H1 (cell line): ENCODE measurements around the gene PDZK1IP1. TPM values are rescaled to one million over a fixed set of nuclear protein-coding genes. Genes with fewer than 3 reads are reported as not detected.

Source experiments
- CTCF ChIA-PET: fragments of 300-600 bp; sonication (Branson Sonifier 250); formaldehyde crosslinking; loops from one replicate; lab custom pipeline; 2021; ENCODE audit not compliant: partially characterized antibody; lab: Charles Lee
- POLR2A ChIA-PET: fragments of 300-600 bp; sonication (Branson Sonifier 250); formaldehyde crosslinking; loops from one replicate; lab custom pipeline; 2021; ENCODE audit warnings: inconsistent platforms; ENCODE audit not compliant: partially characterized antibody; lab: Charles Lee
- DNase-seq, 2 experiments: peaks; one replicate each; pipeline versions ENCODE4 v3.0.0 to v3.0.0-alpha.2; 2010 to 2022; ENCODE audit warnings: low spot score in 2 of 2, low read depth in 1 of 2, mixed read lengths in 1 of 2
- FAIRE-seq: peaks from 2 replicates; lab custom pipeline; 2011; peaks lifted over from hg19 to GRCh38; lab: Jason Lieb, UNC
- H2AFZ ChIP-seq: 2 replicates; pipeline ENCODE4 v1.8.1; 2012; ENCODE audit warnings: low read length, inconsistent platforms
- H2AK5ac ChIP-seq: 2 replicates; pipeline ENCODE4 v1.6.1; 2013; ENCODE audit warnings: low read depth, low read length
- H2BK120ac ChIP-seq: replicated peaks from 2 replicates; pipeline ENCODE3; 2013; ENCODE audit warnings: low read depth, low read length, inconsistent platforms
- H2BK12ac ChIP-seq: 2 replicates; pipeline ENCODE4 v1.6.1; 2013; ENCODE audit warnings: low read depth, low read length
- H2BK15ac ChIP-seq: 2 replicates; pipeline ENCODE4 v1.6.1; 2013; ENCODE audit warnings: low read length
- H2BK20ac ChIP-seq: 2 replicates; pipeline ENCODE4 v1.6.1; 2013; ENCODE audit warnings: low read length
- H2BK5ac ChIP-seq: 2 replicates; pipeline ENCODE4 v1.6.1; 2013; ENCODE audit warnings: low read depth, low read length
- H3K14ac ChIP-seq: 2 replicates; pipeline ENCODE4 v1.6.1; 2013; ENCODE audit warnings: inconsistent platforms; ENCODE audit not compliant: insufficient read length
- H3K18ac ChIP-seq: 2 replicates; pipeline ENCODE4 v1.6.1; 2013; ENCODE audit warnings: low read length; ENCODE audit errors: extremely low read depth
- H3K23ac ChIP-seq: 2 replicates; pipeline ENCODE4 v1.6.1; 2013; ENCODE audit warnings: inconsistent platforms; ENCODE audit not compliant: insufficient read length
- H3K23me2 ChIP-seq: 2 replicates; pipeline ENCODE4 v1.6.1; 2013; ENCODE audit warnings: low read depth, low read length
- H3K27ac ChIP-seq: 2 replicates; pipeline ENCODE4 v1.6.1; 2011; ENCODE audit warnings: low read depth, low read length, inconsistent platforms
- H3K27me3 ChIP-seq, 4 experiments: replicated peaks in 1 of 4; 1 replicate in 1 of 4; 2 replicates in 3 of 4; pipeline versions ENCODE4 v1.6.1 to v1.8.1; 2011 to 2013; ENCODE audit warnings: low read length in 3 of 4, mild to moderate bottlenecking in 3 of 4, inconsistent platforms in 2 of 4, mixed read lengths in 2 of 4, moderate library complexity in 1 of 4; ENCODE audit not compliant: control insufficient read depth in 3 of 4, insufficient read depth in 3 of 4; ENCODE audit errors: extremely low read depth in 1 of 4
- H3K36me3 ChIP-seq, 4 experiments: 2 replicates each; pipeline versions ENCODE4 v1.6.1 to v1.8.1; 2011 to 2013; ENCODE audit warnings: mild to moderate bottlenecking in 4 of 4, low read length in 3 of 4, moderate library complexity in 2 of 4, control low read depth in 1 of 4, inconsistent platforms in 1 of 4; ENCODE audit not compliant: insufficient read depth in 4 of 4, control insufficient read depth in 2 of 4
- H3K4ac ChIP-seq: replicated peaks from 2 replicates; pipeline ENCODE3; 2013; ENCODE audit warnings: low read length, low read depth, mixed read lengths, inconsistent platforms; ENCODE audit not compliant: insufficient read length
- H3K4me1 ChIP-seq, 4 experiments: replicated peaks in 1 of 4; 1 replicate in 1 of 4; 2 replicates in 3 of 4; pipeline versions ENCODE4 v1.6.1 to v1.8.1; 2011 to 2013; ENCODE audit warnings: low read length in 3 of 4, inconsistent platforms in 2 of 4, mixed read lengths in 1 of 4; ENCODE audit not compliant: insufficient read depth in 4 of 4, control insufficient read depth in 3 of 4
- H3K4me2 ChIP-seq, 2 experiments: 2 replicates each; pipeline versions ENCODE4 v1.6.1 to v1.8.1; 2011 to 2013; ENCODE audit warnings: low read depth in 2 of 2, low read length in 2 of 2, control low read depth in 1 of 2, inconsistent platforms in 1 of 2, mild to moderate bottlenecking in 1 of 2; ENCODE audit not compliant: insufficient read depth in 1 of 2
- H3K4me3 ChIP-seq, 4 experiments: fragments of 200-600, 300-600 bp in 1 of 4; sonication (generic), shearing (Covaris generic), sonication (Bioruptor Twin) in 1 of 4; 2 replicates each; pipeline versions ENCODE4 v1.5.1 to v1.8.1; 2011 to 2016; ENCODE audit warnings: low read length in 4 of 4, low read depth in 3 of 4, control low read depth in 2 of 4, inconsistent platforms in 2 of 4, mild to moderate bottlenecking in 2 of 4, mixed read lengths in 1 of 4, moderate library complexity in 1 of 4; ENCODE audit not compliant: insufficient read depth in 2 of 4; ENCODE audit errors: extremely low read depth in 1 of 4
- H3K56ac ChIP-seq: replicated peaks from 2 replicates; pipeline ENCODE3; 2013; ENCODE audit warnings: low read depth, mild to moderate bottlenecking, mixed read lengths, low read length, inconsistent platforms; ENCODE audit not compliant: insufficient read length
- H3K79me1 ChIP-seq: 2 replicates; pipeline ENCODE4 v1.6.1; 2013; ENCODE audit warnings: low read depth, low read length, control low read depth
- H3K79me2 ChIP-seq, 2 experiments: 2 replicates each; pipeline versions ENCODE4 v1.6.1 to v1.8.1; 2012 to 2013; ENCODE audit warnings: low read length in 2 of 2, mild to moderate bottlenecking in 2 of 2, inconsistent platforms in 1 of 2; ENCODE audit not compliant: insufficient read depth in 2 of 2, control insufficient read depth in 1 of 2
- H3K9ac ChIP-seq, 4 experiments: replicated peaks in 1 of 4; 1 replicate in 1 of 4; 2 replicates in 3 of 4; pipeline versions ENCODE4 v1.6.1 to v1.8.1; 2011 to 2013; ENCODE audit warnings: low read depth in 3 of 4, low read length in 3 of 4, control low read depth in 2 of 4, mild to moderate bottlenecking in 2 of 4, moderate library complexity in 2 of 4, inconsistent platforms in 1 of 4; ENCODE audit errors: extremely low read depth in 1 of 4
- H3K9me3 ChIP-seq, 2 experiments: 2 replicates each; pipeline versions ENCODE4 v1.6.1 to v1.8.1; 2012 to 2013; ENCODE audit warnings: mild to moderate bottlenecking in 2 of 2, moderate library complexity in 2 of 2, control low read depth in 1 of 2, inconsistent platforms in 1 of 2, low read depth in 1 of 2, low read length in 1 of 2, mixed read lengths in 1 of 2; ENCODE audit not compliant: insufficient read depth in 2 of 2
- H4K20me1 ChIP-seq, 2 experiments: replicated peaks in 1 of 2; 2 replicates each; pipeline versions ENCODE3 to v1.8.1; 2011 to 2013; ENCODE audit warnings: inconsistent platforms in 2 of 2, low read length in 2 of 2, mild to moderate bottlenecking in 1 of 2; ENCODE audit not compliant: insufficient read depth in 2 of 2, control insufficient read depth in 1 of 2
- H4K5ac ChIP-seq: 2 replicates; pipeline ENCODE4 v1.6.1; 2013; ENCODE audit warnings: low read length, low read depth, mixed read lengths, inconsistent platforms; ENCODE audit not compliant: insufficient read length
- H4K8ac ChIP-seq: 2 replicates; pipeline ENCODE4 v1.8.0; 2013; ENCODE audit warnings: mild to moderate bottlenecking, moderate library complexity, low read length, inconsistent platforms; ENCODE audit not compliant: insufficient read depth; ENCODE audit errors: extremely low read depth
- H4K91ac ChIP-seq: replicated peaks from 2 replicates; pipeline ENCODE3; 2013; ENCODE audit warnings: low read length, mixed read lengths, inconsistent platforms; ENCODE audit not compliant: insufficient read length
- BCL11A ChIP-seq, 2 experiments: IDR thresholded peaks; one replicate each; pipeline ENCODE4 v1.6.1; 2011; ENCODE audit warnings: low read depth in 2 of 2, low read length in 2 of 2, mild to moderate bottlenecking in 2 of 2
- CTCF ChIP-seq, 3 experiments: IDR thresholded peaks; 1 replicate in 2 of 3; 2 replicates in 1 of 3; pipeline versions ENCODE4 v1.5.1 to v1.6.1; 2011; ENCODE audit warnings: low read length in 3 of 3, mild to moderate bottlenecking in 3 of 3, inconsistent platforms in 2 of 3, low read depth in 1 of 3, moderate library complexity in 1 of 3; ENCODE audit not compliant: insufficient read depth in 1 of 3; ENCODE audit errors: control extremely low read depth in 1 of 3
- RAD21 ChIP-seq, 2 experiments: IDR thresholded peaks in 1 of 2; conservative IDR thresholded peaks in 1 of 2; 2 replicates each; pipeline ENCODE4 v1.6.1; 2011; ENCODE audit warnings: low read depth in 2 of 2, low read length in 2 of 2, improper control_type of control experiment in 1 of 2, inconsistent platforms in 1 of 2, mild to moderate bottlenecking in 1 of 2, moderate library complexity in 1 of 2
- SIN3A ChIP-seq, 2 experiments: IDR thresholded peaks in 1 of 2; conservative IDR thresholded peaks in 1 of 2; 2 replicates each; pipeline ENCODE4 v1.6.1; 2011 to 2012; ENCODE audit warnings: low read length in 2 of 2, improper control_type of control experiment in 1 of 2, low read depth in 1 of 2, mild to moderate bottlenecking in 1 of 2
- TAF7 ChIP-seq: optimal IDR thresholded peaks from 2 replicates; pipeline ENCODE3; 2011; ENCODE audit warnings: low read depth, mild to moderate bottlenecking, inconsistent platforms, low read length, moderate library complexity, borderline replicate concordance
- WGBS, 2 experiments: shearing (Covaris generic) in 1 of 2; methylation state at CpG; one replicate each; pipeline versions ENCODE4 v1.1.6 to v1.1.7; 2013 to 2015; ENCODE audit warnings: low lambda C conversion rate in 2 of 2, mixed read lengths in 2 of 2, inconsistent platforms in 1 of 2, low coverage in 1 of 2, missing lambda C conversion rate in 1 of 2; ENCODE audit not compliant: insufficient replicate concordance in 2 of 2, insufficient coverage in 1 of 2, insufficient read length in 1 of 2; ENCODE audit errors: extremely low coverage in 1 of 2, missing lambda C conversion rate in 1 of 2; 5-methylcytosine and 5-hydroxymethylcytosine counted together
- polyA plus RNA-seq, 7 experiments: library from polyadenylated mRNA; depleted of rRNA in 3 of 7; stranded (reverse) in 5 of 7; unstranded in 2 of 7; fragments of >200 nt in 5 of 7; fragments of 200-250 nt in 2 of 7; gene quantifications; 1 replicate in 5 of 7; 2 replicates in 1 of 7; 4 replicates in 1 of 7; pipeline versions ENCODE4 v1.2.1 to v1.2.3, GENCODE V29; 2011 to 2013; ENCODE audit warnings: missing spikeins in 2 of 7, mixed read lengths in 2 of 7
- total RNA-seq: library from RNA; stranded (reverse); fragmentation: NEBNext Ultra II Directional; extraction: Animal tissue kit (Norgen Biotek cat#: 25700); gene quantifications from 2 replicates; pipeline ENCODE4 v1.2.1, GENCODE V29; 2021

Gene PDZK1IP1
- total and polyA plus RNA-seq, 2 of the 8 experiments (the other 6 are each of a cell fraction or from before 2014, with no cell fraction given), result 0.17 TPM; not detected in 1

- no peaks in the 10 kb centered on the region for H3K36me3 ChIP-seq
- H3K23ac ChIP-seq, result no peak overlapping the region
- no peak overlapping the region for H2BK5ac ChIP-seq
- CTCF ChIA-PET, result interaction anchor here (0.7 to 3.5 kb wide), 9 partner anchors 10 to 64 kb away, joined by 3 to 24 read pairs (median 6); no protein-coding TSS in a partner anchor
- FAIRE-seq (no peak), DNase-seq (no peak)
- H4K20me1 ChIP-seq, result no peaks in the 10 kb centered on the region
- peaks cover 22 to 29% (median 27%) of the 10 kb centered on the region in 4 experiments for H3K27me3 ChIP-seq
- H3K79me2 ChIP-seq, result no peaks in the 10 kb centered on the region
- TF ChIP-seq TAF7, result no peak
- TF ChIP-seq BCL11A (IDR thresholded peaks at IDR 0.05; ENCODE audit: low read depth in 2 of 2, low read length in 2 of 2), result no peak
- TF ChIP-seq RAD21 (IDR thresholded peaks at IDR 0.05 in 1 of 2, conservative IDR thresholded peaks at IDR 0.05 in 1 of 2; ENCODE audit: low read depth in 2 of 2, low read length in 2 of 2), result no peak
- TF ChIP-seq CTCF (IDR thresholded peaks at IDR 0.05; ENCODE audit: control extremely low read depth in 1 of 3, insufficient read depth in 1 of 3, low read depth in 1 of 3, low read length in 3 of 3), result no peak
- TF ChIP-seq SIN3A (conservative IDR thresholded peaks at IDR 0.05 in 1 of 2, IDR thresholded peaks at IDR 0.05 in 1 of 2; ENCODE audit: low read depth in 1 of 2, low read length in 2 of 2), result no peak
- peaks cover 0 to 5% (median 2%) of the 10 kb centered on the region in 4 experiments; a peak in 4 of 7 replicates for H3K4me1 ChIP-seq
- no peak overlapping the region for H4K8ac ChIP-seq
- no peak overlapping the region for H4K91ac ChIP-seq
- no peaks in the 10 kb centered on the region for H3K9me3 ChIP-seq
- H3K9ac ChIP-seq, result no peak overlapping the region
- H3K56ac ChIP-seq, result no peak overlapping the region
- no peaks in the 10 kb centered on the region for H3K23me2 ChIP-seq
- H3K27ac ChIP-seq, result no peak overlapping the region
- no peak overlapping the region for H2BK120ac ChIP-seq
- H2AFZ ChIP-seq, result no peak overlapping the region
- WGBS, 2 experiments, result 78% methylated on average over 5 of the region's 5 CpGs; no CpG with 5 or more reads in 1 of the 2 experiments
- H2BK12ac ChIP-seq, result no peak overlapping the region
- H3K14ac ChIP-seq, result no peak overlapping the region
- H4K5ac ChIP-seq, result no peak overlapping the region
- no peak overlapping the region for H3K4me2 ChIP-seq
- H3K4ac ChIP-seq, result no peak overlapping the region
- no peak overlapping the region for H2BK15ac ChIP-seq
- no peaks in the 10 kb centered on the region for H3K79me1 ChIP-seq
- H3K4me3 ChIP-seq, result no peak overlapping the region
- POLR2A ChIA-PET, result interaction anchor here (0.5 to 1.0 kb wide), 2 partner anchors 27 to 107 kb away, joined by 3 read pairs; no protein-coding TSS in a partner anchor
- no peak overlapping the region for H2AK5ac ChIP-seq
- H2BK20ac ChIP-seq, result no peak overlapping the region
- no peak overlapping the region for H3K18ac ChIP-seq
These were observed 49.2 kb upstream of the PDZK1IP1 start for GRCh38 chr1:47238935-47239592.
